HG02763 (cell line): ENCODE data around the gene LMF1.
"Not testable (repeated sequence)": the region's sequence is repeated elsewhere in the genome, so short reads cannot be mapped to it uniquely, and the experiment has no call there.

Experiments
- ATAC-seq: cut with Tn5 transposase; IDR thresholded peaks from one replicate; pipeline ENCODE4 v1.9.1; 2021; ENCODE audit warnings: mild to moderate bottlenecking, moderate library complexity; ENCODE audit not compliant: unreplicated experiment

LMF1 gene

GRCh38 chr16:886084-886543 is 84.7 kb downstream of the LMF1 start:
- ATAC-seq = no peak

- ATAC-seq = no peak
These were observed 85.4 kb downstream of the LMF1 start for GRCh38 chr16:885391-885790.

DNA sequence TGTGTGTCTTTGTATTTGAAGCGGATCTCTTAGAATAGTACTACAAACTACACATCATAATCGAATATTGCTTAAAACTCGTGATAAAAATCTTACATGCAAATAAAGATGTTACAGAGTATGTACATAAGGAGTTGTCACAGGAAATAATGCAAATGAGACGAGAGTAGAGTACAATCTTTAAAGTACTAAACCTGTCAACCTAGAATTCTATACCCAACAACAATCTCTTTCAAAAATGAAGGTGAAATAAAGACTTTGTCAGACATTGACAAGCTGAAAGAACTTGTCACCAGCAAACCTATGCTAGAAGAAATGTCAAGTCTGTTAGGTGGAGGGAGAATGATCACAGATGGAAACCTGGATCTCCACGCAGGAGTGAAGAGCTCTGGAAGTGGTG is 86.6 kb downstream of the LMF1 start:
- no peak for ATAC-seq

DNA sequence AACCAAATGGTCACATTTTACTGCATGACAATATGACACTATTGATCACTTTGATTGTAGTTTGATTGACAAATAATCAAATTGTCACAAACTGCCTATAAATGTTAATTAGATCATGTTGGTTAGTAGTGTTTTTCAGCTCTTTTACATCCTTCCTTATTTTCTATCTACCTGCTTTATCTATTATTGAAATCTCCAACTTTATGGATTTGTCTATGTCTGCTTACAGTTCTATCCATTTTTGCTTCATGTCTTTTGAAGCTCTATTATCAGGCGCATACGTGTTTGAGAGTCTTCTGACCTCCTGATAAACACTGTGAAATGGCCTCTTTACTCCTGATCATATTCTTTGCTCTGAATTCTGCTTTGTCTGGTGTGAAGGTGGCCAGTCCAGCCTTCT is 87.0 kb downstream of the LMF1 start:
- no peak for ATAC-seq

DNA sequence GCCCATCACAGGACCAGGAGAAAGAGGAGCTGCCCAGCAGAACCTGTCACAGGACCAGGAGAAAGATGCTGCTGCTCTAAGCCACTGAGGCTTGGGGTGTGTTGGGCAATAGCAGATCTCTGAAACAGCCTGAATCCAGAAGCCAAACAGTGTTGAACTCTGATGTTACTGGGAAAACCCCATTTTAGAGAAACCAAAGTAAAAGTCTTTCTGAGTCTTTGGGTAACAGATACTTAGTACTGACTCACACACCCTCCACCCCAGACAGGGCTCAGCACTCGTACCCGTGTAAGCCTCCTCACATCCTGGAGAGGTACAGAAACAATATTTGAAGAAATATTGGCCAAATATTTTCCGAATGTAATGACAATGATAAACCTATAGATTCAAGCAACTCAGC is 87.4 kb downstream of the LMF1 start:
- ATAC-seq = no peak

GRCh38 chr16:882671-883070 is 88.1 kb downstream of the LMF1 start:
- ATAC-seq = not testable (repeated sequence)

- no peak for ATAC-seq
These were observed 88.5 kb downstream of the LMF1 start for GRCh38 chr16:882256-882655.

- ATAC-seq = no peak
These were observed 89.3 kb downstream of the LMF1 start for GRCh38 chr16:881219-882097.

DNA sequence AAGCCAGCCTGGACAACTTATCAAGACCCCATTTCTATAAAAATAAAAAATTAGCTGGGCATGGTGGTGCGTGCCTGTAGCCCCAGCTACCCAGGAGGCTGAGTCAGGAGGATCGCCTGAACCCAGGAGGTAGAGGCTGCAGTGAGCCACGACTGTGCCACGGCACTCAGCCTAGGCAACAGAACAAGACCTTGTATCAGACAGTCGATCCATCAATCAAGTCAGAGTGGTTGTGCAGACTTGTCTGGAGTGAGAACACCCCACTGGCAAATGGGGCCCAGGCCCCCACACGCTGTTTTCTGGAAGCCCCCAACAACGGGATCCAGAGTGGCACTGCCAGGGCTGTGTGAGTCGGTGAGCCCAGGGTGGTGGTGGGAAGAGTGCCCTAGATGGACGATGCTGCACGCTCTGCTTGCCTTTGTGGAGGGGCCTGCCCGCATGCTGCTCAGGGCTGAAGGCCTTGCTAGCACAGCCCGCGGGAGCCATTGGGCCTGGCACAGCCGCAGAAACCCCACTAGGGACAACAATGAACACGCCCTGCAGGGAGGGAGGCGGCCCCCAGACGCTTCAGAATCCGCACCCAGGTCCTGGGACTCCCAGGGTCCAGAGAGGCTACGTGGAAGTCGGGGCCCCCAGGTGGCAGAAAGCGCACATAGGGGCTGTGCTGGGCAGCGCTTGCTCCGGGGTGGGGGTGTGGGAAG is 90.2 kb downstream of the LMF1 start:
- ATAC-seq = no peak

DNA sequence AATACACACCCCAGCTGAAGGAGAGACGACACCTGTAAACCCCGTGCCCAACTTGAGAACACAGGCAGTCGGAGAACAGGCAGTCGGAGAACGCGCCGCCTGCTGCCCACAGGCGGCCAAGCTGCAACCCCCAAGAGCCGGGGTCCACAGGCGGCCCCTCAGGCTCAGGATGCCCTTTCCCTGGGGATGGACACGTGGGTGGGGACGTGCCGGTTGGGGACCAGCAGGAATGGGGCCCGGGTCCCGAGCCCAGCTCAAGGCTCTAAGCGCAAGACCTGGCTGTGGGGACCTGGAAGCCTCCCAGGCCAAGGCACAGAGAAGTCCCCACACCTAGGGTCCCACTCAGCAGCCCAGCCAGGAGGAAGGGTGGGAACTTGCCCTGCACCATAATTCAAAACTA is 90.8 kb downstream of the LMF1 start:
- no peak for ATAC-seq

DNA sequence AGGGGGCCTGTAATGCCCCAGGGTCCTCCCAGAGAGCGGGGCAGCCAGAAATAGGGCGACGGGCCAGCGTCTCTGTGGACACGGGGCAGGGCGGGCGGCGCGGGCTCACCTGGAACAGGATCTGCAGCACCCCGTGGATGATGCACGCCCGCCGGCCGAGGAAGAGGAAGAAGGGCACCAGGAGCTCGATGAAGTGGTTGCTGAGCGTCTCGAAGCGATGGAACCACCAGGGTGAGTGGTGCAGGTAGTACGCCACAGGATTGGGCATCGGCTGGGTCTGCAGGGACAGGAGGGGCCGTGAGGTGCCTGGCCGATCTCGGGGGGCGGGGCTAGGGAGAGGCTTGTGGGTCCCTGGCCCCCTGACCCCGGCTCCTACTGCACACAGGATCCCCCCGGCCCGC is 91.3 kb downstream of the LMF1 start:
- ATAC-seq = no peak

DNA sequence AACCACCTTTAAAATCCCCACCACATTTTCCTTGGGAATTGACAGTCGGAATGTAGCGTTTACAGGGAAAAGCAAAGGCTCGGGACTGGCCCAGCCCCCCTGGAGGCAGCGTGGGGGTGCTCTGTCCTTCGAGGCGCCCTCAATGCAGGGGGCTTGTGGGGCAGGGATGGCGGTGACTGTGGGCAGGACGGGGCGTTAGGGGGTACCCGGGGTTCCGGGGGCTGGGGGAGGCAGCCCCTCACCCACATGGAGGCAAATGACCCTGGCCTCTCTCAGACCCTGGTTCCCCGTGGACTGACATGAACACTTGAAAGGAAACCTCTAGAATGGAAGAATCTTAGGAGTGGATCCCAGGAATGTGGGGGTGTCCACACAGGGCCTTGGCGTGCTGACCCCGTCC is 91.9 kb downstream of the LMF1 start:
- ATAC-seq = no peak

DNA sequence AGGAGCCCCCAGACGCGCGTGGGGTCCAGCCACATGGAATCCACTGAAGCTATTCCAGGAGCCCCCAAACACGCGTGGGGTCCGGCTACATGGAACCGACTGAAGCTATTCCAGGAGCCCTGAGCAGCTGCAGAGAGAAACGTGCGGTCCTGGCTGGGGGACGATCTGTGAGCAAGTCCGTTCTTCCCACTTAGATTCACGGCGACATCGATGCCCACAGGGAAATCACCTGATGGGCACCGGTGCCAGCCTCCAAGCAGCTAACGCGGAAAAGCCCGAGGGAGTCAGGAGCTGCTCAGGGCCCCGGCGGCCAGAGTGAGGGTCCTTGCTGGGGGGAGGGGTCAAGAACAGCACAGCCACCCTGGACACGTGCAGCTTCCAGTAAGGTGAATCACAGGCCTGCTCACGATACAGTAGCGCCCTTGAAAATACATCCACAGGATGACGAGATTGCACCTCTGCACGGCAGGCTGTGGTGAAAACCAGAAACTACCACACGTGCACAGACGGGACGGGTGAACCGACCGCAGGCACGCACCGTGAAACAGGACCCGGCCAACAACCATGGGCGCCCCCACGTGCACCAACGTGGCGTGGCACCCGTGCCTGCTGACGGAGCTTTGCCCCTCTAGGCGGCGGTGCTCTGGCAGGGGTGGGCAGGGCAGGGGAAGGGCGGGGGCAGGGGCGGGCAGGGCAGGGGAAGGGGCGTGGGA is 92.6 kb downstream of the LMF1 start:
- ATAC-seq = no peak

GRCh38 chr16:877242-878071 is 93.3 kb downstream of the LMF1 start:
- ATAC-seq = no peak

GRCh38 chr16:876523-877241 is 94.1 kb downstream of the LMF1 start:
- ATAC-seq = no peak

DNA sequence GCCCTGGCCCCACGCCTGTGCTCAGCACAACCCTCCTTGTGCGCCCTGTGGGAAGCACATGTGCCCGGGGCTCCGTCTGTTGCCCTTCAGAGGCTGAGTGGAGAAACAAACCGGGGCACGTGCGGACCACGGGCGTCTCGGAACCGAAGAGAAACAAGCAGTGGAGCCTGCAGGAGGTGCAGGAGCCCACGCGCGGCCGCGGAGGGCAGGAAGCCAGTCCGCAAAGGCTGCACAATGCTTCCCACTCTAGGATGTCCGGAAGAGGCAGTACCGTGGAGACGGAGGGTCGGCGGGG is 94.8 kb downstream of the LMF1 start:
- ATAC-seq = no peak

DNA sequence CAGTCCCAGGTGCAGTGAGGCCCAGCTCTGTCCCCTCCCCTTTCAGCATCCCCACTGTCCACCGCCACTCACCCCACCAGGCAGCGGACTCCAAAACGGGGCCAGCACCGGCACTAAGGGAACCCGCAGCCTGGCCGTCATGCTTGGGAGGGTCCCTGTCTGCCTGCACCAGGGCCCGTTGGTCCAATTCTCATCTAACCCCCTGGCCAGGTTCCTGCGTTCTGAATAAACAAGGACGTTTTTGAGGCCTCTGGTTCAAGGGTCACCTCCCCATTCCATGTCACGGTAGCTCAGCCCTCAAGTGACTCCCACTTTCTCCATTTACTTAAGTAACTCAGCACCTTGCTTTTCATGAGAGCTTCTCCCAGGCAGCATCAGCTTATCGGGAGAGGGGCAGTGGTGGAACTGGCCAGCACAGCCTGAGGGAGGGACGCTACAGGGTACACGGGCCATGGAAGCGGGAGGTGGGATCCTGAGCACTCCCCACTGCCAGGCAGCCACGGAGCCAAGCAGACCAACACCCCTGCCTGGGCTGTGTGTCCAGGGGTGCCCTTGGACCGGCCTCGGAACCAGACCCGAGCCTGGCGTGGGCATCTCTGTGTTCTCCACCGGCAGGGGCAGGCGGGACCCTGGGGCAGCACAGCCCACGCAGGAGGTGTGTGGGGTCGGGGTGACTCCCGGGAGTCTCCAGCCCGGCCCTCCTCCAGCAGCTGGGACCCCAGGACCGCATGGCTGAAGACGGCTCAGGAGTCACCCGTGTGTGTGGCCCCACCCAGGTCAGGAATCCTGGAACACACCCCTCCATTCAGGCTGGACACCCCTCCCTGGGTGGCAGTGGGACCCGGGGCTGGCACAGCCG is 95.4 kb downstream of the LMF1 start:
- no peak for ATAC-seq

DNA sequence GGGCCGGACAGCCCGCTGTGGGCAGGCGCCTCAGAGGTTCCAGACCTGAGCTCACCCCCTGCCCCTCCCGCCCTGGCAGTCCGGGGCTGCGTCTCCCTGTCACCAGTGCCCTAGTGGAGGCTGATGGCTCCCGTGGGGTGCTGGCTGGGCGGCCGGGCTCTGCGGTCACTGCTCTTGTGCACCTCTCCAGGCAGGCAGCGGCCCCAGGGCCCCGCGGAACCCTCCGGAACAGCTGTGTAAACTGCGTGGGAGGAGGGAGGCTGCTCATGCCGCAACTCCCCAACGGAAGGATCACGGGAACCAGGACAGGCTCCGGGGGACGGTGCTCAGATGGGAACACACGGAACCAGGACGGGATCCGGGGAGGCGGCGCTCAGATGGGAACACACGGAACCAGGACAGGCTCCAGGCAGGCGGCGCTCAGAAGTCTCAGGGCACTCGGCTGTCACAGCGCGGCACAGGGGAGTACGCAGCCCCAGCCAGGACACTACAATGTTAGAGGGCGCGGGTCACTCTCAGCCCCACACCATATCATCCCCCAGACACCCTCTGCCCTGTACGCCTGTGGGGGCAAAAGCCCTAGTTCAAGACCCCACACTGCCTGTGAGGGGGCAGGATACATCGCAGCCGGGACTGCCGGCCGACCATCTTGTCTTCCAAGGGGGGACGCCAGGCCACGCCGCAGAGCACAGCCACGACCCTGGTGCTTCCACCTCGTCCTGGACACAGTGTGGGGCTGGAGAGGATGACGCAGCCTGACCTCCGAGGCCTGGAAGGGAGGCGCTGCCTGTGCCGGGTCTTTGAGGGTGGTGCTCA is 96.2 kb downstream of the LMF1 start:
- no peak for ATAC-seq

- no peak for ATAC-seq
These were observed 96.9 kb downstream of the LMF1 start for GRCh38 chr16:873889-874288.
